Hepatocyte (in vitro differentiated cells): ENCODE results near the gene SH3RF3. TPM values are rescaled to one million over a fixed set of nuclear protein-coding genes. Genes with fewer than 3 reads are reported as not detected.

Experiments
- DNase-seq: peaks from one replicate; pipeline ENCODE4 v3.0.0-alpha.2; 2016; ENCODE audit warnings: low spot score
- H2AFZ ChIP-seq: fragments of 200-600 bp; sonication (generic); 2 replicates; pipeline ENCODE4 v1.6.0; 2016; ENCODE audit warnings: antibody characterized with exemption, mild to moderate bottlenecking
- H3K27ac ChIP-seq: fragments of 200-600 bp; sonication (generic); 2 replicates; pipeline ENCODE4 v1.5.1; 2016; ENCODE audit warnings: mild to moderate bottlenecking
- H3K27me3 ChIP-seq: fragments of 200-600 bp; sonication (generic); 2 replicates; pipeline ENCODE4 v1.6.1; 2016
- H3K36me3 ChIP-seq: fragments of 200-600 bp; sonication (generic); replicated peaks from 2 replicates; pipeline ENCODE4 v1.5.1; 2016; ENCODE audit warnings: low read depth; ENCODE audit not compliant: insufficient read depth
- H3K4me1 ChIP-seq: fragments of 200-600 bp; sonication (generic); 2 replicates; pipeline ENCODE4 v1.5.1; 2016; ENCODE audit warnings: mild to moderate bottlenecking, moderate library complexity; ENCODE audit not compliant: insufficient read depth
- H3K4me2 ChIP-seq: fragments of 200-600 bp; sonication (generic); 2 replicates; pipeline ENCODE4 v1.6.0; 2016
- H3K4me3 ChIP-seq: fragments of 200-600 bp; sonication (generic); 2 replicates; pipeline ENCODE4 v1.5.1; 2016; ENCODE audit warnings: mild to moderate bottlenecking
- H3K79me2 ChIP-seq: fragments of 200-600 bp; sonication (generic); 2 replicates; pipeline ENCODE4 v1.6.0; 2017; ENCODE audit warnings: mild to moderate bottlenecking
- H3K9me2 ChIP-seq: fragments of 200-600 bp; sonication (generic); replicated peaks from 2 replicates; pipeline ENCODE4 v1.6.0; 2017; ENCODE audit warnings: mild to moderate bottlenecking; ENCODE audit not compliant: insufficient read depth
- H3K9me3 ChIP-seq: fragments of 200-600 bp; sonication (generic); 2 replicates; pipeline ENCODE4 v1.5.1; 2016; ENCODE audit warnings: low read depth, mild to moderate bottlenecking
- H4K20me1 ChIP-seq: fragments of 200-600 bp; sonication (generic); 2 replicates; pipeline ENCODE4 v1.6.0; 2016; ENCODE audit warnings: mild to moderate bottlenecking; ENCODE audit not compliant: insufficient read depth, poor library complexity, severe bottlenecking
- EZH2 ChIP-seq: fragments of 200-600 bp; sonication (generic); IDR thresholded peaks from 2 replicates; pipeline ENCODE4 v1.6.1; 2016; ENCODE audit warnings: antibody characterized with exemption, mild to moderate bottlenecking, borderline replicate concordance
- EZH2phosphoT487 ChIP-seq: fragments of 200-600 bp; sonication (generic); IDR thresholded peaks from one replicate; pipeline ENCODE4 v1.6.1; 2018; ENCODE audit warnings: antibody characterized with exemption, mild to moderate bottlenecking, low read depth, moderate library complexity; ENCODE audit not compliant: unreplicated experiment, severe bottlenecking
- WGBS: methylation state at CpG from one replicate; pipeline ENCODE4 v1.1.6; 2016; ENCODE audit warnings: low lambda C conversion rate; ENCODE audit errors: missing lambda C conversion rate; 5-methylcytosine and 5-hydroxymethylcytosine counted together
- polyA plus RNA-seq: library from polyadenylated mRNA; unstranded; fragments of >200 nt; fragmentation: Nextera tagmentation; extraction: Ambion mirVana; gene quantifications from 2 replicates; pipeline ENCODE4 v1.2.1, GENCODE V29; 2016
- total RNA-seq: library from RNA; depleted of rRNA; stranded (reverse); fragments of >200 nt; gene quantifications from 2 replicates; pipeline ENCODE4 v1.2.3, GENCODE V29; 2014
- TF ChIP-seq, protein P1 (sequence below): fragments of 200-600 bp; sonication (generic); IDR thresholded peaks from 2 replicates; pipeline ENCODE4 v1.5.1; 2016; ENCODE audit warnings: antibody characterized with exemption, mild to moderate bottlenecking; ENCODE audit not compliant: poor library complexity

SH3RF3 gene
- total and polyA plus RNA-seq, 2 experiments from 2014 or later: 1.9 to 2.1 TPM

GRCh38 chr2:109331896-109332848, 203.2 kb downstream of the SH3RF3 start:
- peak; percentile 87 for DNase-seq
- H3K4me1 ChIP-seq: peaks cover 24% of the 10 kb centered on the region
- no peak overlapping the region for H2AFZ ChIP-seq
- H3K79me2 ChIP-seq: peaks cover 3% of the 10 kb centered on the region
- no peaks in the 10 kb centered on the region for H4K20me1 ChIP-seq
- no peaks in the 10 kb centered on the region for H3K9me3 ChIP-seq
- no peak overlapping the region for H3K27ac ChIP-seq
- H3K9me2 ChIP-seq: no peaks in the 10 kb centered on the region
- WGBS: 54% methylated on average over 24 of the region's 24 CpGs
- no peaks in the 10 kb centered on the region for H3K36me3 ChIP-seq
- H3K4me2 ChIP-seq: peak overlapping the region; percentile 40
- H3K27me3 ChIP-seq: no peaks in the 10 kb centered on the region
- TF ChIP-seq, protein P1, sequence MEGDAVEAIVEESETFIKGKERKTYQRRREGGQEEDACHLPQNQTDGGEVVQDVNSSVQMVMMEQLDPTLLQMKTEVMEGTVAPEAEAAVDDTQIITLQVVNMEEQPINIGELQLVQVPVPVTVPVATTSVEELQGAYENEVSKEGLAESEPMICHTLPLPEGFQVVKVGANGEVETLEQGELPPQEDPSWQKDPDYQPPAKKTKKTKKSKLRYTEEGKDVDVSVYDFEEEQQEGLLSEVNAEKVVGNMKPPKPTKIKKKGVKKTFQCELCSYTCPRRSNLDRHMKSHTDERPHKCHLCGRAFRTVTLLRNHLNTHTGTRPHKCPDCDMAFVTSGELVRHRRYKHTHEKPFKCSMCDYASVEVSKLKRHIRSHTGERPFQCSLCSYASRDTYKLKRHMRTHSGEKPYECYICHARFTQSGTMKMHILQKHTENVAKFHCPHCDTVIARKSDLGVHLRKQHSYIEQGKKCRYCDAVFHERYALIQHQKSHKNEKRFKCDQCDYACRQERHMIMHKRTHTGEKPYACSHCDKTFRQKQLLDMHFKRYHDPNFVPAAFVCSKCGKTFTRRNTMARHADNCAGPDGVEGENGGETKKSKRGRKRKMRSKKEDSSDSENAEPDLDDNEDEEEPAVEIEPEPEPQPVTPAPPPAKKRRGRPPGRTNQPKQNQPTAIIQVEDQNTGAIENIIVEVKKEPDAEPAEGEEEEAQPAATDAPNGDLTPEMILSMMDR: no peak
- TF ChIP-seq EZH2 (no peak), EZH2phosphoT487 (no peak)
- no peak overlapping the region for H3K4me3 ChIP-seq

DNA sequence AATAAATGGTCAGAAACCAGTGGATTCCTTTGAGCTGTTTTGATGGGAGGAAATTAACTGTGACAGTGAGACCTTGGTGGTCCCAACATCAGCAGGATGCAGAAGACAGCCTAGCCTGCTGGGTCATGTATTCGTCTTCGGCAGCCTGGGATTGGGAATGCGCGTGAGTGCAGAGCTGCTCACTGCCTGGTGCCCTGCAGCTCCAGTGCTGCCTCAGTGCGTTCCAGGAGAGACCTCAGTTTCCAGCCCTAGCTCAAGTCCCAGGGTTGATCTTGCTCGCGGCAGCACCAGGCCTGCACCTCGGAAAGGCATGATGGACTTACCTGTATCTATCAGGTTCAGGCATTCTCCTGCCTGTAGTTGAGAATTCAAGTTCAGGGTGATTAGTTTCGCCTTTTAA, 203.9 kb downstream of the SH3RF3 start:
- no peaks in the 10 kb centered on the region for H3K27me3 ChIP-seq
- no peak overlapping the region for H3K27ac ChIP-seq
- no peak overlapping the region for H2AFZ ChIP-seq
- peaks cover 1% of the 10 kb centered on the region for H3K79me2 ChIP-seq
- H3K36me3 ChIP-seq: no peaks in the 10 kb centered on the region
- no peaks in the 10 kb centered on the region for H4K20me1 ChIP-seq
- no peaks in the 10 kb centered on the region for H3K9me2 ChIP-seq
- H3K4me1 ChIP-seq: peaks cover 24% of the 10 kb centered on the region
- H3K4me3 ChIP-seq: no peak overlapping the region
- DNase-seq: no peak
- no peak overlapping the region for H3K4me2 ChIP-seq
- 88% methylated on average over 9 of the region's 9 CpGs for WGBS
- no peaks in the 10 kb centered on the region for H3K9me3 ChIP-seq
- TF ChIP-seq EZH2phosphoT487 (no peak), EZH2 (no peak)
- TF ChIP-seq, protein P1: no peak

DNA sequence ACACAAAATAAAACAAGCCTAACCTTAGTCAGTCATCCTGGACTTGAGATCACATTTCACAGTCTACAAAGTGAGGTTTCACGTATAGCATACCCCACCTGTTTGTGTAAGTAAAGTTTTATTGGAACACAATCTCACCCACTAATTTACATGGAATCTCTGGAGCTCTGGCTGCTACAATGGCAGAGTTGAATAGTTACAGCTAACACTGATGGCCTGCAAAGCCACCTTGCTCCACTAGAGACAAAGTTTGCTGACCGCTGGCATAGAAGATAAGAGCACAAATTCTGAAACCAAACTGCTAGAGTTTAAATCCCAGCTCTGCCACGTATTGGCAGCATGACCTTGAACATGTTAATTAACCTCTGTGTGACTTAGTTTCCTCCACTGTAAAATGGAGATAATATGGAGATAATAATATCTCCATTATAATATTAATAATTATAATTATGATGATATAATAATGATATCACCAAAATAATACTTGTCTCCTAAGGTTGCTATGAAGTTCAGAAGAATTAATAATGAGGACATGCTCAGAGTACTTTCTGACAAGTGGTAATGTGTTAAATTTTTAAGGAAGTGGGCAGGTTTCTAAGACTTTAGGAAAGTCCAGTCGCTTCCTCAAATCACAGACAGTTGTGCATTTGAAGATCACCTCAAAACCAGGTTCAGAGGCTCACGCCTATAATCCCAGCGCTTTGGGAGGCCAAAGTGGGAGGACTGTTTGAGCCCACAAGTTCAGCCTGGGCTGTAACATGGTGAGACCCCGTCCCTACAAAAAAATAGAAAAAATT, 204.6 kb downstream of the SH3RF3 start:
- 76% methylated on average over 7 of the region's 7 CpGs for WGBS
- H3K27me3 ChIP-seq: no peaks in the 10 kb centered on the region
- no peaks in the 10 kb centered on the region for H3K9me2 ChIP-seq
- H4K20me1 ChIP-seq: no peaks in the 10 kb centered on the region
- no peak overlapping the region for H2AFZ ChIP-seq
- H3K36me3 ChIP-seq: no peaks in the 10 kb centered on the region
- H3K79me2 ChIP-seq: no peaks in the 10 kb centered on the region
- H3K9me3 ChIP-seq: no peaks in the 10 kb centered on the region
- TF ChIP-seq EZH2phosphoT487 (no peak), EZH2 (no peak)
- TF ChIP-seq, protein P1: peak; percentile 14
- no peak overlapping the region for H3K4me2 ChIP-seq
- peaks cover 24% of the 10 kb centered on the region for H3K4me1 ChIP-seq
- no peak overlapping the region for H3K4me3 ChIP-seq
- H3K27ac ChIP-seq: no peak overlapping the region
- DNase-seq: no peak
